GM19351 (cell line): Measurements from ENCODE around the gene RASGRF2.
"Not testable (repeated sequence)": the region's sequence is repeated elsewhere in the genome, so short reads cannot be mapped to it uniquely, and the experiment has no call there.

Experiments used
- ATAC-seq: cut with Tn5 transposase; IDR thresholded peaks from one replicate; pipeline ENCODE4 v1.9.1; 2021; ENCODE audit warnings: mild to moderate bottlenecking, moderate library complexity; ENCODE audit not compliant: unreplicated experiment

The RASGRF2 gene

GRCh38 chr5:81233080-81233634, 273.0 kb downstream of the RASGRF2 start, which contains the start of gene CKMT2:
CKMT2 (plus strand) TSS chr5:81233322; CDS start chr5:81251133, 17,811 bp downstream.
- no peak for ATAC-seq

DNA sequence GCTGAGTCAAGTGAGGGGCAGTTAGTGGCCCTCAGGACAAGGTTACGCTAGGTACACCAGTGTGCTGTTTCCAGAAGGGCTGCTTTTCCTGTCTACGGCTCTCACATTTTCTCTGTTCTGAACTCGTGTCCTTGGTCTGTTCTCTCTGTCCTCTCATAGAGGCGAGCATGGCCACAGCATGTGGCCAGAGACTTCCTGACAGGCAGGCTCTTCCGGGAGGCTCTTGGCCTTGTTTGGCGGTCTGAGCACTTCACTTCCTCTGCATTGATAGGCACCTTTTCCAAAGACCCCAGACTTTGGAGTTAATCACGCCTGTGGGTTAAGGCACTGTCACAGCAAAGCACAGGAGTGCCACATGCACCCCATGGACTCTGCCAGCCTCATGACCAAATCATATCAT, 274.1 kb downstream of the RASGRF2 start:
- ATAC-seq, result no peak

DNA sequence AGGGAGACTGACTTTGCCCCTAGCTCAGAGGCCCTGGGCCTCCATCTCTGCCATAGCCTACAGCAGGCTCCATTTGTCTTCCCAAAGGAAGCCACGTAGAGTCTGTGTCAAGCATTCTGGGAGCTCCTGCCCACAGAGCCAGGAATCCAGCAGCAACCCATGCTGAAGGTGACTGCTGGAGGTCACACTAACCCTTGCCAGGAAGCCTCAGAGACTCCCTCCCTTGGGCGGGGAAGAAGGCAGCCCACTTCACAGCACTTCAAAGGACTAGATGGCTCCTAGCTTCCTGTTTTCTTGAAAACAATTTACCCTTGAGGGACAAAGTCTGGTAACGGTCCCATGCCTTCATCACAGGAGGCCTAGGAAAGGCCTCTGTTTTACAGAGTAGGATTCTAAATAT, 274.6 kb downstream of the RASGRF2 start:
- no peak for ATAC-seq

GRCh38 chr5:81235287-81236072, 275.3 kb downstream of the RASGRF2 start:
- no peak for ATAC-seq

DNA sequence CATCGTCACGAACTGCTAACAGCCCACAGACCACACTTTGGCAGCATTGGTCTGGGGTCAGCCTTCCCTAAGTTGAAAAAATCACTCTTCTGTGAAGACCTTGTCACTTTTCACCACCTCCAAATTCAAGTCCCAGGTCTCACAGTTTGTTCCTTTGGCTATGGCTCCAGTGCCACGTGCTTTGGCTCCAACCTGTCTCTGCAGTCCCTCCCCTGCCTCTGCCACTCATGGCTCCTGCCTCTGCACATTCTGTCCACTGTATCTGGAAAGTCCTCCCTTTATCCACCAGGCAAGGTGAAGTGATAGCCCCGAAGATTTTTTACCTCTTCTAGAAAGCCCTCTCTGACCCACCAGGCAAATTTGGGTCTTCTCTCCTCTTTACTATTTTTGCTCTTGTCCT, 278.3 kb downstream of the RASGRF2 start:
- no peak for ATAC-seq

- no peak for ATAC-seq
Observed at GRCh38 chr5:81239613-81240012, 279.4 kb downstream of the RASGRF2 start.

DNA sequence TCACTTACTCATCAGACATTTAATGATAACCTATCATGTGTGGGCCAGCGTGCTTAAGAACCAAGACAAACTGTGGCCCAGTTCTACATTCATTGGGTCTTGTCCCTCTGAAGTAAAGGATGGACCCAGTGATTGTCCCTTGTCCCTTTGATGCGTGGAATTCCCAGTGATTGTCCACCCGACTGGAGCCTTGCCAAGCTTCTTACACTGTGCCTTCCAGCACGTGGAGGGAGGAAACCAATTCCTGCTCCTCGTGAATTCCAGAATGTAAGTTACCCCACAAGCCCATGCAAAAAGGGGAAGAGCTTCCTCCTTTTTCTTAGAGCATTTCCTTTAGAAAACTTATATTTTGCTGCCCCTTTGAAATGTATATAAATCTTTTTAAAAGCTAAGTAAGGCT, 280.8 kb downstream of the RASGRF2 start:
- no peak for ATAC-seq

- no peak for ATAC-seq
Observed at GRCh38 chr5:81241961-81242648, 281.9 kb downstream of the RASGRF2 start.

DNA sequence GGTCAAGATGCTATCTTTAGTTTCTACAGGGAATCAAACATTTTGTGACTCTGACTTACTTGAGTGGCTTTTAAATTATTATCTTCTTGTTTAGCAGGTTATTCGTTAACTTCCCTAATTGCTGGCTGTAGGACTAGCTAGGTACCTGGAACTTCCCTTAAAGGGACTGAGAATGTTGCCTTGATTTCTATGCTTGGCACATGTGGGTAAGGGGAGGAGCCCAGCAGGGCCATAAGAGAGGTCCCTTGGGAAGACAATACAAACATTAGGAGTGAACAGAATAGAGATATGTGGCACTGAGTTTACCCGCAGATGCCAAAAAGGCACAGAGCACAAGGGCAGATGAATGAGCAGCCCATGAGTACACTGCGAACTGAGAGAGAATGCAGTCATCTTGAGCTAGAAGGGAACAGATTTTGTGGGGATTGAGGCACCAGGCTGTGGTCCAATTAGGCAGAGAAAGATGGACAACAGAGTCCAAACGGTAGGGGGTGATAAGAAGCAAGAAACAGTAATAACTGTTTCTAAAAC, 282.8 kb downstream of the RASGRF2 start:
- ATAC-seq, result no peak

DNA sequence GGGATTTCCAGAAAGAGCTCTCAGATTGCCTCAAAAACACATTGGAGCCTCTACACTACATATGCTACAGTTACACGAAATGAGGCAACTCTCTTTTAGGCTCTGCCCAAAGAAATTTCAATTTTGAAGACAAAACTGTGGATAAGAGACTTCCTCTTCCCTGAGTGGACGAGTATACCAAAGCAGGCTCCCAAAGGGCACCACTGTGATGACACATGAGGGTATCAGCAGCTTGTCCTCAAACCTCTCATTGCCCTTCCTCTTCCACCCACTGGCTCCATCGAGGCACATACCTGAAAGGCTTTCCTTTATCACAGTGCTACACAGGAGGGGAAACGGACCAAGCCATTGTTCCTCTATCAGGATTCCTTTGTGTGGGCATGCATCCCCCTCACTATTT, 284.3 kb downstream of the RASGRF2 start:
- no peak for ATAC-seq

GRCh38 chr5:81245871-81246235, 285.7 kb downstream of the RASGRF2 start:
- ATAC-seq, result no peak

DNA sequence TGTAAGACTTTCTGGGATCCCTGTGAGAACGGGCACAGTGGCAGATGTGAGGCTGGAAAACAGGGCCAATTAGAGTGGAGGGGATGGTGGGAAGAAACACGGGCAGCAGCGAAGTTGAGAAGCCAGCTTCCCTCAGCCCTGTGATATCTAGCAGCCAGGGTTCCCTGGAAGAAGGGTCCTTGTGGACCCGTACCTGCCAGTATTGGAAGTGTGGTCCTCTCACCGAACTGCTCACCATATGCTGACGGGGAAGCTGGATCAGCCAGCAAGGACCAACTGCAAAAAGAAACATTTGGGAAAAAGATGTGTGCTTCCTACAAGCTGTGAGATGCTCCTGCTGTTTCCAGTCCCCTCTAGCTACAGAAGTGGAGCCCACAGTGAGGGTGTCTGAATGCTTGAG, 286.5 kb downstream of the RASGRF2 start:
- no peak for ATAC-seq

GRCh38 chr5:81247441-81247972, 287.3 kb downstream of the RASGRF2 start:
- ATAC-seq, result no peak

GRCh38 chr5:81249240-81249639, 289.1 kb downstream of the RASGRF2 start:
- no peak for ATAC-seq

- no peak for ATAC-seq
Observed at GRCh38 chr5:81250004-81250403, 289.8 kb downstream of the RASGRF2 start.

DNA sequence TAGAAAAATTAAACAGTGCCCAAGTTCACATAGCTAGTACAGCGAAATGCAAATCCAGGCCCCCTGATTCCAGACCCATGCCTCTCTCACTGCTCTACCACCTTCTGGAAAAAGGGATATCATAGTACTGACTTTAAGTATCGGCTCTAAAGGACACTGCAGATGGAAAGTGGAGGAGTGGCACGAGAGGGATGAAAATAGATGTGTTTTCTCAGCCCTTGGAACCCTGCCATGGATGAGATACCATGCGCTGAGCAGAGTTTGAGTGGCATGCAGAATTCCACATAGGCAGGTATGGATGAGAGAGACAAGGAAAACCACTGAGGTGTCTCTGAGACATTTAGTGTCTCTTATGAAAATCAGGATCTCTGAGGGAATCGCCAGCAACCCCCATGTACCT, 291.8 kb downstream of the RASGRF2 start:
- ATAC-seq, result no peak

- no peak for ATAC-seq
Observed at GRCh38 chr5:81252904-81253303, 292.7 kb downstream of the RASGRF2 start.

DNA sequence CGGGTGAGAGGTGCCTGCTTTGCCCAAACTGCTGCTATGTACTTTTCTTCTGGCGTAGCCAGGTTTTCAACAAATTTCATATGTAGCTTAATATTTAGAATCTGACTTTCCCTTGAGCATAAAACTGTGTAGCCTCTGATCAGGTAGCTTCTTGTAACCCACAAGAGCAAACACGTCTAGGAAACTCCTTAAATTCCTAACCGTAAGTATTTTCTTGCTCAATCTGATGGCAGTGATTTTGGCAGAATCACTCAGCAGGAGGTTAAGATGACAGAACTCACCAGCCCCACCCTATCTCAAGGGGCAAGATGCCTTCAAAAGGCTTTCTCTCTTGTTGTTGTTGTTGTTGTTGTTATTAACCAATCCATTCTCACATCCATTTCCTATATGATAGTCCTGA, 293.7 kb downstream of the RASGRF2 start:
- ATAC-seq, result no peak

GRCh38 chr5:81254886-81255559, 294.9 kb downstream of the RASGRF2 start:
- ATAC-seq, result no peak

DNA sequence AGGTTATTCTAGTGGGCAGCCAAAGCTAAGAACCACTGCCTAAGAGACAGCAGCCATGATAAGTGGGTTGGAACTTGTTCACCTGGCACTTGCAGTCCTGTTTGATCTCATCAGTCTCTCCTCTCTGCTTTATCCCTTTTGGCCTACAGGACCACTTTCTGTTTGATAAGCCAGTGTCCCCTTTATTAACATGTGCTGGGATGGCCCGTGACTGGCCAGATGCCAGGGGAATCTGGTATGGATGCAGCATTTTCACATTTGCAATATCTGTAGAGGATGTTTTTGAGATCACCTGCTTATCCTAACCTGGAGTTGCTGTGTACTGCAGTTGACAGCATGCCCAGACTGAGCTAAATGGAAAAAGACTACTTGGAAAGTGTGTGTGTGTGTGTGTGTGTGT, 296.6 kb downstream of the RASGRF2 start:
- no peak for ATAC-seq

- ATAC-seq, result not testable (repeated sequence)
Observed at GRCh38 chr5:81262796-81263195, 302.6 kb downstream of the RASGRF2 start.
